Thoracic aorta (tissue), 2 donors: Measurements from ENCODE around the gene PANX2. TPM values are rescaled to one million over a fixed set of nuclear protein-coding genes. Genes with fewer than 3 reads are reported as not detected.

ENCODE experiments used
- ATAC-seq: fragments of 150-250 bp; one replicate; pipeline ENCODE4 v1.8.0; 2017; ENCODE audit warnings: low read depth; ENCODE audit not compliant: insufficient number of reproducible peaks, low FRiP score
- DNase-seq: peaks from one replicate; pipeline ENCODE4 v3.0.0-alpha.2; 2020; ENCODE audit warnings: low spot score
- H3K27ac ChIP-seq, 2 donors: fragments of 200-600 bp; sonication (generic); 1 replicate in 1 of 2; 2 replicates in 1 of 2; pipeline ENCODE4 v1.5.1; 2016; ENCODE audit warnings: mild to moderate bottlenecking in 2 of 2, moderate library complexity in 2 of 2
- H3K27me3 ChIP-seq: fragments of 200-600 bp; sonication (generic); replicated peaks from 2 replicates; pipeline ENCODE4 v1.6.0; 2016; ENCODE audit warnings: mild to moderate bottlenecking; ENCODE audit not compliant: insufficient read depth
- H3K36me3 ChIP-seq: fragments of 200-600 bp; sonication (generic); one replicate; pipeline ENCODE4 v1.5.1; 2016
- H3K4me1 ChIP-seq, 2 donors: fragments of 200-600 bp; sonication (generic); 1 replicate in 1 of 2; 2 replicates in 1 of 2; pipeline versions ENCODE4 v1.5.1 to v1.6.0; 2016; ENCODE audit warnings: low read depth in 2 of 2, mild to moderate bottlenecking in 1 of 2; ENCODE audit not compliant: control insufficient read depth in 1 of 2
- H3K4me3 ChIP-seq: fragments of 200-600 bp; sonication (generic); 2 replicates; pipeline ENCODE4 v1.5.1; 2016; ENCODE audit warnings: mild to moderate bottlenecking
- H3K9me3 ChIP-seq: fragments of 200-600 bp; sonication (generic); 2 replicates; pipeline ENCODE4 v1.5.1; 2016
- CTCF ChIP-seq: fragments of 200-600 bp; sonication (generic); IDR thresholded peaks from one replicate; pipeline ENCODE4 v1.5.1; 2019; ENCODE audit warnings: antibody characterized with exemption
- total RNA-seq, 2 donors: library from RNA; depleted of rRNA; stranded (reverse); fragments of >200 nt; gene quantifications; one replicate each; pipeline versions ENCODE4 v1.1.0 to v1.2.3, GENCODE V29; 2016

PANX2 gene
- total RNA-seq, 2 donors from 2014 or later = 2.5 to 4.1 TPM

DNA sequence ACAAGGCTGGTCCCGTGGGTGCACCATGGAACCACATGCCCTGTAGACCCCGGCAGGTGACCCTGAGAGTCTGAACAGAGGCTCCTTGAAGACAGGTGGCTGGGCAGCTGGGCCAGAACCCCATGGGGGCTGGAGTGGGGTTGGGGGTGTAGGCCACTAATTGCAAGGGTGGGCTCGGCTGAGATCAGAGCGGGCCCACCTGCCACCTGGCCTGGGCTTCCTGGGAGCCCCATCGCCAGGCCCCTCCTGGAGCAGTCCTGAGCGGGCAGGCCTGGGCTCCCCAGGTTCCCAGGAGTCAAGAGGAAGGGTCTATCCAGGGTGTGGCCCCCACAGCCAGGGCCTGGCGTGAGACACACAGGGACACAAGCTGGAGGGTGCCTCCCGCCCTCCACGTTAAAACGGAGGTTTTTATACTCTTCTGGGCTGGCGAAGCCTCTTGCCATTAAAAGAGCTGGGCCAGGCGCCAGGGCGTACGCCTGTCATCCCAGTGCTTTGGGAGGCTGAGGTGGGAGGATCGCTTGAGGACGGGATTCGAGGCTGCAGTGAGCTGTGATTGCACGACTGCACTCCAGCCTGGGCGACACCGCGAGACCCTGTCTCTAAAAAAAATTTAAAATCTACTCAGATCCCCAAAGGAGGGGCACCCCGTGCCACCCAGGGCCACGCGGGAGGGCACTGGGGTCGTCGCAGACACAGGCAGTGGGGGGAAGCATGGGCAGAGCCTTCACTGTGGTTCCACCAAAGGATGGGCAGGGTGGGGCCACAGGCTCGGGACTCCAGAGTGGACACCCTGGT lies 10.4 kb downstream of the PANX2 start:
- DNase-seq (no peak), ATAC-seq (no peak)
- Histone ChIP-seq H3K36me3 (no peaks in the 10 kb centered on the region), H3K27me3 (no peaks in the 10 kb centered on the region), H3K27ac (no peak overlapping the region), H3K9me3 (no peaks in the 10 kb centered on the region), H3K4me1 (peaks cover 9 to 18% of the 10 kb centered on the region in 2 donors), H3K4me3 (no peak overlapping the region)
- TF ChIP-seq CTCF = no peak

- no peak for TF ChIP-seq CTCF
- Histone ChIP-seq H3K27me3 (no peaks in the 10 kb centered on the region), H3K27ac (no peak overlapping the region), H3K9me3 (no peaks in the 10 kb centered on the region), H3K4me1 (peaks cover 19 to 28% of the 10 kb centered on the region in 2 donors), H3K4me3 (no peak overlapping the region), H3K36me3 (no peaks in the 10 kb centered on the region)
- DNase-seq (no peak), ATAC-seq (no peak)
Observed at GRCh38 chr22:50182176-50183081, 11.9 kb downstream of the PANX2 start.

GRCh38 chr22:50183141-50183971 lies 12.8 kb downstream of the PANX2 start:
- H3K36me3 ChIP-seq = no peaks in the 10 kb centered on the region
- H3K9me3 ChIP-seq = no peaks in the 10 kb centered on the region
- no peak for DNase-seq
- TF ChIP-seq CTCF = no peak
- no peak for ATAC-seq
- no peaks in the 10 kb centered on the region for H3K27me3 ChIP-seq
- no peak overlapping the region for H3K4me3 ChIP-seq
- peaks cover 20 to 28% of the 10 kb centered on the region in 2 donors for H3K4me1 ChIP-seq
- H3K27ac ChIP-seq = no peak overlapping the region

DNA sequence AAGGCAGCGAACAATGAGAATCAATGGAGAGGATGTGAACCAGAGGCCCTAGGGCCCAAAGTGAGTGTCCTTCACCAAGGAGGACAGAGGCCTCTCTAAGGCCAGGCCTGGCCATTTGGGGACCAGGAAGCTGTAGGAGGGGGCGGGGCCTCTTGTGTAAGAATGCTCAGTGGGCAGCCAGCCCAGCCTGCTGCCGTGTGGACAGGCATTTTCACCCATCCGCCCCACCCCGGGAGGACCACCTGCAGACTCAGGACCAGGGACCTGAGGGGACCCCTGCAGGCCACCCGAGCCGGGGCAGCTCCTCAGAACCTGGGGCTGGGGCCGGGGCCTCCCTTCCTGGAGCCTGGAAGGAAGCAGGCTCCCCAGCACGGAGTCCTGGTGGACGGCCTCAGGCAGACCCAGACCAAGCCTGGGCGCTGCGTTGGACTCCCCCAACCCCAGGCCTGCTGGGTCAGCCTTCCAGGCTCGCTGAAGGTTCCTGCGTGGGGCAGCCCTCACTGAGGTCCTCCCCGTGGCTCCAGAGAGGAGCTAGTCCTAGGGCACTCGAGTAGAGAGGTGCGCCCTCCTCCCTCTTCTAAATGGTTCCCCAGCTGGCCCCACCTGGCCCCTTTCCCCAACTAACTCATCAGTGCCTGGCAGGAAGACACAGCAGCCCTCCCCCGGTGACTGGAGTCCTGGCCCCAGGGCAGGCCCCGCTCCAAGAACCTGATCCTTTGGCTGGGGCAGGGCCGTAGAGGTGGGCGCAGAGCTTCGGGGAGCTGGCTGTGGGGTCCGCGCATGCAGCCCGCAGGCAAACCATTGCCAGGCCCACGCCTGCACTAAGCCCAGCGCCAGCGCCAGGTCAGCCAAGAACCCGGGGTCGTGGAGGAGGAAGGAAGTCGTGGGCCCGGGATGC lies 13.7 kb downstream of the PANX2 start:
- DNase-seq = no peak
- Histone ChIP-seq H3K36me3 (no peaks in the 10 kb centered on the region), H3K4me3 (peak overlapping the region; percentile 93), H3K4me1 (peaks cover 22 to 34% of the 10 kb centered on the region in 2 donors), H3K27ac (no peak overlapping the region), H3K9me3 (no peaks in the 10 kb centered on the region), H3K27me3 (no peaks in the 10 kb centered on the region)
- ATAC-seq = no peak
- TF ChIP-seq CTCF = no peak
